HepG2 (cell line): Measurements from ENCODE around the gene TMEM214. TPM values are rescaled to one million over a fixed set of nuclear protein-coding genes. Genes with fewer than 3 reads are reported as not detected.

Source experiments
- ARID2 ChIP-seq: sonication (generic); formaldehyde crosslinking; IDR thresholded peaks from 2 replicates; pipeline ENCODE4 v1.8.1; 2022; ENCODE audit warnings: mild to moderate bottlenecking, missing genetic modification reagents, borderline replicate concordance
- ARID3A ChIP-seq: IDR thresholded peaks from 2 replicates; pipeline ENCODE4 v1.6.1; 2012; ENCODE audit warnings: low read depth, low read length, improper control_type of control experiment
- CBX5 ChIP-seq: sonication (generic); formaldehyde crosslinking; IDR thresholded peaks from 2 replicates; pipeline ENCODE4 v1.4.0; 2020; ENCODE audit warnings: missing genetic modification reagents, borderline replicate concordance
- DRAP1 ChIP-seq: IDR thresholded peaks from 2 replicates; pipeline ENCODE4 v1.6.1; 2016; ENCODE audit warnings: missing genetic modification reagents, missing compliant biosample characterization
- E2F1 ChIP-seq: sonication (generic); formaldehyde crosslinking; IDR thresholded peaks from 2 replicates; pipeline ENCODE4 v1.5.0; 2020; ENCODE audit warnings: missing genetic modification reagents
- FOXA3 ChIP-seq: IDR thresholded peaks from 2 replicates; pipeline ENCODE4 v1.6.1; 2016; ENCODE audit warnings: missing genetic modification reagents, missing compliant biosample characterization
- FOXO1 ChIP-seq: sonication (generic); formaldehyde crosslinking; IDR thresholded peaks from 2 replicates; pipeline ENCODE4 v1.4.0; 2020; ENCODE audit warnings: missing genetic modification reagents
- HOXD1 ChIP-seq: sonication (generic); formaldehyde crosslinking; IDR thresholded peaks from 2 replicates; pipeline ENCODE4 v1.5.0; 2020; ENCODE audit warnings: missing genetic modification reagents
- KAT2B ChIP-seq: fragments of 150-350 bp; IDR thresholded peaks from 2 replicates; pipeline ENCODE4 v1.6.1; 2014; ENCODE audit warnings: low read depth, low read length, borderline replicate concordance
- KLF6 ChIP-seq: IDR thresholded peaks from 2 replicates; pipeline ENCODE4 v1.8.0; 2016; ENCODE audit warnings: missing biosample characterization, missing genetic modification reagents
- NCOA2 ChIP-seq: sonication (generic); formaldehyde crosslinking; IDR thresholded peaks from 2 replicates; pipeline ENCODE4 v1.8.0; 2022; ENCODE audit warnings: inconsistent platforms
- SMAD1 ChIP-seq: sonication (generic); formaldehyde crosslinking; IDR thresholded peaks from 2 replicates; pipeline ENCODE4 v1.4.0; 2020; ENCODE audit warnings: missing genetic modification reagents, low read depth, mild to moderate bottlenecking, borderline replicate concordance
- TFAP4 ChIP-seq: sonication (generic); IDR thresholded peaks from 2 replicates; pipeline ENCODE4 v1.6.1; 2016; ENCODE audit warnings: low read depth, borderline replicate concordance
- ZNF235 ChIP-seq: sonication (generic); formaldehyde crosslinking; IDR thresholded peaks from 2 replicates; pipeline ENCODE4 v1.8.1; 2023; ENCODE audit warnings: mild to moderate bottlenecking, missing genetic modification reagents, borderline replicate concordance
- ZNF501 ChIP-seq: sonication (generic); formaldehyde crosslinking; IDR thresholded peaks from 2 replicates; pipeline ENCODE4 v1.5.1; 2020; ENCODE audit warnings: mild to moderate bottlenecking, moderate library complexity, missing genetic modification reagents
- ZNF512B ChIP-seq: sonication (generic); formaldehyde crosslinking; IDR thresholded peaks from 2 replicates; pipeline ENCODE4 v1.5.1; 2020; ENCODE audit warnings: missing genetic modification reagents, mild to moderate bottlenecking, borderline replicate concordance
- ZNF564 ChIP-seq: sonication (generic); formaldehyde crosslinking; IDR thresholded peaks from 2 replicates; pipeline ENCODE4 v1.8.1; 2023; ENCODE audit warnings: mild to moderate bottlenecking, missing genetic modification reagents
- ZNF574 ChIP-seq: sonication (generic); formaldehyde crosslinking; IDR thresholded peaks from 2 replicates; pipeline ENCODE4 v1.4.0; 2020; ENCODE audit warnings: missing genetic modification reagents
- ZSCAN21 ChIP-seq: sonication (generic); formaldehyde crosslinking; IDR thresholded peaks from 2 replicates; pipeline ENCODE4 v1.8.0; 2022; ENCODE audit warnings: mild to moderate bottlenecking, missing genetic modification reagents, moderate library complexity, borderline replicate concordance
- polyA plus RNA-seq, 8 experiments: library from polyadenylated mRNA; depleted of rRNA in 3 of 8; stranded (reverse) in 7 of 8; unstranded in 1 of 8; fragments of >200 nt; fragmentation: Illumina TruSeq in 4 of 8; extraction: Trizol in 4 of 8; gene quantifications; 2 replicates each; pipeline versions ENCODE4 v1.2.1 to v1.2.3, GENCODE V29; 2011 to 2016; ENCODE audit warnings: low read depth in 4 of 8, missing spikeins in 1 of 8, mixed read lengths in 1 of 8; ENCODE audit not compliant: insufficient read depth in 1 of 8
- total RNA-seq, 5 experiments: library from RNA; depleted of rRNA; stranded (reverse); fragments of >200 nt; fragmentation: Illumina TruSeq; extraction: Trizol; gene quantifications; 2 replicates each; pipeline ENCODE4 v1.2.3, GENCODE V29; 2016; ENCODE audit warnings: low read depth in 1 of 5

TMEM214 gene
- total and polyA plus RNA-seq, 2 of the 13 experiments (the other 11 are each of a cell fraction or from before 2014, with no cell fraction given) = 58.3 to 132 TPM

- TF ChIP-seq NCOA2 (peak; percentile 57; the same call in 1 of the 2 replicates), ARID2 (CRISPR knock-in tag) (no peak), ZNF564 (CRISPR knock-in tag) (no peak), ZNF235 (peak; percentile 22; the same call in 1 of the 2 replicates), ZNF501 (peak; percentile 75; the same call in 1 of the 2 replicates), ZNF574 (CRISPR knock-in tag) (peak; percentile 100), E2F1 (CRISPR knock-in tag) (peak; percentile 26; the same call in 1 of the 2 replicates), TFAP4 (peak; percentile 93; the same call in 1 of the 2 replicates), DRAP1 (CRISPR knock-in tag) (peak; percentile 81), ARID3A (no peak), KAT2B (no peak), SMAD1 (CRISPR knock-in tag) (0 out of 2 replicates have a peak, but pooled peaks have one; percentile 21), ZSCAN21 (CRISPR knock-in tag) (peak; percentile 81), HOXD1 (CRISPR knock-in tag) (no peak), FOXO1 (CRISPR knock-in tag) (peak; percentile 46; the same call in 1 of the 2 replicates), FOXA3 (CRISPR knock-in tag) (no peak; the same call in 1 of the 2 replicates), KLF6 (CRISPR knock-in tag) (peak; percentile 93; the same call in 1 of the 2 replicates), ZNF512B (CRISPR knock-in tag) (0 out of 2 replicates have a peak, but pooled peaks have one; percentile 84), CBX5 (CRISPR knock-in tag) (no peak)
Measured at GRCh38 chr2:27071277-27071989, 38.7 kb downstream of the TMEM214 start, which contains the start of gene OST4 (continued).
